OCI-LY3 (cell line): ENCODE results near the gene FLT1.

Experiments used
- H2AFZ ChIP-seq: fragments of 200-600, 300-600 bp; shearing (Covaris generic); 2 replicates; pipeline ENCODE4 v1.6.0; 2014; ENCODE audit warnings: antibody characterized with exemption, low read depth, low read length
- H3K27ac ChIP-seq: fragments of 200-600, 300-600 bp; sonication (generic); 2 replicates; pipeline ENCODE4 v1.5.1; 2014; ENCODE audit warnings: mild to moderate bottlenecking, low read length, moderate library complexity, mixed read lengths
- H3K27me3 ChIP-seq: fragments of 200-600, 300-600 bp; sonication (generic); 2 replicates; pipeline ENCODE4 v1.6.1; 2014; ENCODE audit warnings: low read depth, low read length, mixed read lengths
- H3K36me3 ChIP-seq: fragments of 200-600, 300-600 bp; sonication (generic); replicated peaks from 2 replicates; pipeline ENCODE3; 2014; ENCODE audit warnings: low read depth, low read length, mixed read lengths
- H3K4me1 ChIP-seq: fragments of 300-600, 200-600 bp; sonication (generic); 2 replicates; pipeline ENCODE4 v1.6.1; 2014; ENCODE audit warnings: low read length, mixed read lengths
- H3K4me2 ChIP-seq: fragments of 200-600, 300-600 bp; sonication (generic); 2 replicates; pipeline ENCODE4 v1.6.1; 2014; ENCODE audit warnings: low read length, mixed read lengths
- H3K4me3 ChIP-seq: fragments of 300-600, 200-600 bp; sonication (generic); 2 replicates; pipeline ENCODE4 v1.5.1; 2014; ENCODE audit warnings: antibody characterized with exemption, mild to moderate bottlenecking, low read length, moderate library complexity
- H3K79me2 ChIP-seq: fragments of 300-600, 200-600 bp; shearing (Covaris generic); 2 replicates; pipeline ENCODE4 v1.6.1; 2014; ENCODE audit warnings: mild to moderate bottlenecking, low read length, mixed read lengths
- H3K9ac ChIP-seq: fragments of 300-600, 200-600 bp; shearing (Covaris generic); 2 replicates; pipeline ENCODE4 v1.6.0; 2014; ENCODE audit warnings: mild to moderate bottlenecking, low read length, moderate library complexity
- H3K9me3 ChIP-seq: fragments of 200-600, 300-600 bp; shearing (Covaris generic); 2 replicates; pipeline ENCODE4 v1.6.1; 2014; ENCODE audit warnings: low read length, mixed read lengths; ENCODE audit not compliant: insufficient read depth
- H4K20me1 ChIP-seq: fragments of 200-600, 300-600 bp; sonication (generic); 2 replicates; pipeline ENCODE4 v1.6.1; 2016; ENCODE audit warnings: low read length, mixed read lengths; ENCODE audit not compliant: insufficient read depth
- EZH2phosphoT487 ChIP-seq: fragments of 200-600 bp; shearing (Covaris generic); IDR thresholded peaks from 2 replicates; pipeline ENCODE4 v1.6.1; 2018; ENCODE audit warnings: antibody characterized with exemption, mixed run types, low read depth
- TF ChIP-seq, protein P1 (sequence below): fragments of 200-600, 300-600 bp; sonication (generic); IDR thresholded peaks from 2 replicates; pipeline ENCODE4 v1.5.1; 2014; ENCODE audit warnings: antibody characterized with exemption, low read length, low read depth

FLT1 gene

DNA sequence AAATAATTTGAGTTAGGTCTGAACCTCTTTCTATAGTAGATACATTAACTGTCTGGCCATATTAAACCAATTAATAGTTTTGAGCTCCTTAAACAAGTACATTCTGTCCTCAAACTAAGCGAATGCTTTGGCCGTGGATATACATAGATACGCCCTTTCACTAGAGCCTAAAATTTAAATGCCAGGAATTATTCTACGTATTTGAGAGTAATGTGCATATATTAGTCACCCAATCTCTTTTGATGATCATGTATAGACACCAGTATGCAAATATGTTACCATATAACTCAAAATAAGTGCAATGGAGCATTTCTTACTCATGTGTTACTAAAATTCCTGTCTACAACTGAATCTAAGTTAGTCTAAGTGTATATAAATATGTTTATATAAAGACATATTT is 70.4 kb downstream of the FLT1 start:
- H3K36me3 ChIP-seq = peaks cover 13% of the 10 kb centered on the region
- no peak overlapping the region for H3K4me2 ChIP-seq
- H3K4me3 ChIP-seq = no peak overlapping the region
- H3K79me2 ChIP-seq = no peaks in the 10 kb centered on the region
- peaks cover 60% of the 10 kb centered on the region for H3K4me1 ChIP-seq
- H3K27me3 ChIP-seq = no peaks in the 10 kb centered on the region
- H3K27ac ChIP-seq = no peak overlapping the region
- H3K9me3 ChIP-seq = no peaks in the 10 kb centered on the region
- TF ChIP-seq, protein P1, sequence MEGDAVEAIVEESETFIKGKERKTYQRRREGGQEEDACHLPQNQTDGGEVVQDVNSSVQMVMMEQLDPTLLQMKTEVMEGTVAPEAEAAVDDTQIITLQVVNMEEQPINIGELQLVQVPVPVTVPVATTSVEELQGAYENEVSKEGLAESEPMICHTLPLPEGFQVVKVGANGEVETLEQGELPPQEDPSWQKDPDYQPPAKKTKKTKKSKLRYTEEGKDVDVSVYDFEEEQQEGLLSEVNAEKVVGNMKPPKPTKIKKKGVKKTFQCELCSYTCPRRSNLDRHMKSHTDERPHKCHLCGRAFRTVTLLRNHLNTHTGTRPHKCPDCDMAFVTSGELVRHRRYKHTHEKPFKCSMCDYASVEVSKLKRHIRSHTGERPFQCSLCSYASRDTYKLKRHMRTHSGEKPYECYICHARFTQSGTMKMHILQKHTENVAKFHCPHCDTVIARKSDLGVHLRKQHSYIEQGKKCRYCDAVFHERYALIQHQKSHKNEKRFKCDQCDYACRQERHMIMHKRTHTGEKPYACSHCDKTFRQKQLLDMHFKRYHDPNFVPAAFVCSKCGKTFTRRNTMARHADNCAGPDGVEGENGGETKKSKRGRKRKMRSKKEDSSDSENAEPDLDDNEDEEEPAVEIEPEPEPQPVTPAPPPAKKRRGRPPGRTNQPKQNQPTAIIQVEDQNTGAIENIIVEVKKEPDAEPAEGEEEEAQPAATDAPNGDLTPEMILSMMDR = no peak
- no peak for TF ChIP-seq EZH2phosphoT487
- no peak overlapping the region for H2AFZ ChIP-seq
- H4K20me1 ChIP-seq = no peaks in the 10 kb centered on the region
- no peak overlapping the region for H3K9ac ChIP-seq

- peak overlapping the region; percentile 41 for H3K4me3 ChIP-seq
- peaks cover 13% of the 10 kb centered on the region for H3K36me3 ChIP-seq
- no peak overlapping the region; the same call in 1 of the 2 replicates for H2AFZ ChIP-seq
- no peaks in the 10 kb centered on the region for H3K79me2 ChIP-seq
- H4K20me1 ChIP-seq = no peaks in the 10 kb centered on the region
- H3K27ac ChIP-seq = peak overlapping the region; percentile 52
- H3K9ac ChIP-seq = peak overlapping the region; percentile 35; the same call in 1 of the 2 replicates
- no peaks in the 10 kb centered on the region for H3K27me3 ChIP-seq
- no peaks in the 10 kb centered on the region for H3K9me3 ChIP-seq
- H3K4me2 ChIP-seq = peak overlapping the region; percentile 61
- H3K4me1 ChIP-seq = peaks cover 45% of the 10 kb centered on the region
- TF ChIP-seq EZH2phosphoT487 = no peak
- TF ChIP-seq, protein P1 = no peak
Measured at GRCh38 chr13:28423010-28423409, 71.9 kb downstream of the FLT1 start.

DNA sequence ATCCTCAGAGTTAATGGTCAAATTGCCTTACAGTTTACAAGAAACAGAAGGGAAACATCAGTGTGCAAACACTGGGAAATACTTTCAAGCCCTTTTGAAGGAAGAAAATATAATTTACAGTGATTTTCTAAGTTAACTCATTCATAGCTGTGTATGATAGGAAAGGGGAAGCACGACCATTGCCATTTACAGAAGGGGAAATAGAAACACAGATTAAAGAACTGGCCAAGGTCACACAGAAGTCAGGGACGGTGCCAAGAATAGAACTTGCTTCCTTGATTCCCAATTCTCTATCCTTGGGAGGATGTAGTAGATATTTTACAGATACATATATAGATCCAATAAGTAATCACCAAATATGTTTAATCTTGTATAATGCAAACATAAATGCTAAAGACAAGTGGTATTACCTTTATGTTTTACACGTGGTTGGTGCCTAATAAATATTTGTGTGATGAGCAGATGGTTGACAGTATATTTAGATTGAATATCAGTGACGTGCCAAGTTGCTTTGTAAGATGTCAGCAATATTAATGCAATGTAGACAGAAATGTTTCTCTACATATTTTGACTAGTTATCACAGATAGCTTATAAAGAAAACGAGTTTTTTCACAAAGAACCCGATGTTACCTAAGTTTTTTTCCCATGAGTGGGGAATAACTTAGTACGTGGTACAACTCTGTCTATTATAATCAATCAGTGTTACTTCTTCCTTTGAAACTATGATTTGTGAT is 73.1 kb downstream of the FLT1 start:
- no peaks in the 10 kb centered on the region for H3K79me2 ChIP-seq
- H3K9ac ChIP-seq = no peak overlapping the region
- peak overlapping the region; percentile 61 for H3K4me2 ChIP-seq

DNA sequence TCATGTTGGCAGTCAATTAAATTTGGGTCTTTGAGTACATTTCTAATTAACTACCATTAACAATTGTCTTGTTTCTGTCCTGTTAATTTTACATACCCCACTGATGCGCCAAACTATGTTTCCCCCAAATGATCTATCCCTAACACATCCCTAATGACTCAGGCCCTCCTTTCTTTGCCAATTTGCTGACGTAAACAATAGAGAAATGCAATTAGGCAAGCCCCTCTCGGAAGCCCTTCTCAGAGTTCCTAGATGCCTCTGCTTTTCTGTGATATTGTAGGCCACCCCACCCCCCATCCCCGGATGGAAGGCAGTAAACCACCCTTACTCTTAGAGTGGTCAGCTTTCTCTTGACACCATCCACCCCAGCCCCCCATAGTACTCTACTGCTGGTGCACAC is 74.2 kb downstream of the FLT1 start:
- Histone ChIP-seq H3K4me3 (no peak overlapping the region), H3K4me2 (no peak overlapping the region), H2AFZ (no peak overlapping the region), H3K36me3 (no peaks in the 10 kb centered on the region), H3K27ac (no peak overlapping the region), H3K9me3 (no peaks in the 10 kb centered on the region), H4K20me1 (no peaks in the 10 kb centered on the region), H3K4me1 (peaks cover 47% of the 10 kb centered on the region), H3K9ac (no peak overlapping the region), H3K79me2 (no peaks in the 10 kb centered on the region), H3K27me3 (no peaks in the 10 kb centered on the region)
- TF ChIP-seq EZH2phosphoT487 = no peak
- TF ChIP-seq, protein P1 = no peak

More for the DNA sequence above, 73.1 kb downstream of the FLT1 start:
- Histone ChIP-seq H3K36me3 (peaks cover 7% of the 10 kb centered on the region), H3K27me3 (no peaks in the 10 kb centered on the region), H3K4me3 (peak overlapping the region; percentile 16; the same call in 1 of the 2 replicates), H3K27ac (peak overlapping the region; percentile 52; the same call in 1 of the 2 replicates), H3K4me1 (peaks cover 37% of the 10 kb centered on the region), H2AFZ (no peak overlapping the region), H4K20me1 (no peaks in the 10 kb centered on the region), H3K9me3 (no peaks in the 10 kb centered on the region)
- TF ChIP-seq, protein P1 = no peak
- no peak for TF ChIP-seq EZH2phosphoT487
